Mesendoderm (in vitro differentiated cells): ENCODE results near the gene SLC26A6.

ENCODE experiments used
- DNase-seq: peaks from one replicate; pipeline ENCODE4 v3.0.0; 2013
- H2AK5ac ChIP-seq: 2 replicates; pipeline ENCODE4 v1.6.1; 2013; ENCODE audit warnings: low read length, inconsistent platforms
- H2BK120ac ChIP-seq: 2 replicates; pipeline ENCODE4 v1.6.1; 2013; ENCODE audit warnings: low read depth, mild to moderate bottlenecking, low read length, moderate library complexity, mixed read lengths
- H2BK15ac ChIP-seq: replicated peaks from 2 replicates; pipeline ENCODE4 v1.6.1; 2013; ENCODE audit warnings: low read depth, mild to moderate bottlenecking, moderate library complexity
- H2BK5ac ChIP-seq: 2 replicates; pipeline ENCODE4 v1.6.1; 2013; ENCODE audit warnings: low read length, inconsistent platforms
- H3K18ac ChIP-seq: 2 replicates; pipeline ENCODE4 v1.6.1; 2013; ENCODE audit warnings: mild to moderate bottlenecking, low read length, mixed read lengths
- H3K23ac ChIP-seq: one replicate; pipeline ENCODE4 v1.6.1; 2013; ENCODE audit warnings: low read length
- H3K27ac ChIP-seq: 2 replicates; pipeline ENCODE4 v1.5.1; 2013; ENCODE audit warnings: low read depth, mild to moderate bottlenecking, inconsistent platforms, low read length, moderate library complexity
- H3K27me3 ChIP-seq: 2 replicates; pipeline ENCODE4 v1.6.1; 2013; ENCODE audit warnings: low read length, control low read depth, mild to moderate bottlenecking, inconsistent platforms; ENCODE audit not compliant: insufficient read depth, poor library complexity
- H3K36me3 ChIP-seq: 2 replicates; pipeline ENCODE4 v1.6.1; 2013; ENCODE audit warnings: low read length, inconsistent platforms; ENCODE audit not compliant: control insufficient read depth, insufficient read depth
- H3K4ac ChIP-seq: one replicate; pipeline ENCODE4 v1.6.1; 2013; ENCODE audit warnings: low read depth, mild to moderate bottlenecking, low read length, moderate library complexity
- H3K4me1 ChIP-seq: 2 replicates; pipeline ENCODE4 v1.6.1; 2013; ENCODE audit warnings: low read depth, low read length, inconsistent platforms; ENCODE audit not compliant: control insufficient read depth
- H3K4me2 ChIP-seq: 2 replicates; pipeline ENCODE4 v1.6.1; 2013; ENCODE audit warnings: low read length
- H3K4me3 ChIP-seq: 2 replicates; pipeline ENCODE4 v1.5.1; 2013; ENCODE audit warnings: mild to moderate bottlenecking, low read length
- H3K56ac ChIP-seq: one replicate; pipeline ENCODE4 v1.6.1; 2013; ENCODE audit warnings: low read length
- H3K79me1 ChIP-seq: 2 replicates; pipeline ENCODE4 v1.6.1; 2013; ENCODE audit warnings: low read length, inconsistent platforms
- H3K79me2 ChIP-seq: 2 replicates; pipeline ENCODE4 v1.6.1; 2013; ENCODE audit warnings: mild to moderate bottlenecking, low read length; ENCODE audit not compliant: control insufficient read depth, insufficient read depth
- H3K9ac ChIP-seq: 2 replicates; pipeline ENCODE4 v1.6.1; 2013; ENCODE audit warnings: low read length, inconsistent platforms
- H4K5ac ChIP-seq: one replicate; pipeline ENCODE4 v1.6.1; 2013; ENCODE audit warnings: low read length
- H4K8ac ChIP-seq: one replicate; pipeline ENCODE4 v1.6.1; 2013; ENCODE audit warnings: low read depth, mild to moderate bottlenecking, control low read depth, low read length, moderate library complexity
- WGBS: extraction: QIAGEN DNeasy Blood & Tissue Kit; methylation state at CpG from one replicate; pipeline ENCODE4 v1.1.7; 2013; ENCODE audit warnings: low lambda C conversion rate, missing lambda C conversion rate; ENCODE audit not compliant: insufficient coverage; ENCODE audit errors: extremely low coverage; 5-methylcytosine and 5-hydroxymethylcytosine counted together

SLC26A6 gene

DNA sequence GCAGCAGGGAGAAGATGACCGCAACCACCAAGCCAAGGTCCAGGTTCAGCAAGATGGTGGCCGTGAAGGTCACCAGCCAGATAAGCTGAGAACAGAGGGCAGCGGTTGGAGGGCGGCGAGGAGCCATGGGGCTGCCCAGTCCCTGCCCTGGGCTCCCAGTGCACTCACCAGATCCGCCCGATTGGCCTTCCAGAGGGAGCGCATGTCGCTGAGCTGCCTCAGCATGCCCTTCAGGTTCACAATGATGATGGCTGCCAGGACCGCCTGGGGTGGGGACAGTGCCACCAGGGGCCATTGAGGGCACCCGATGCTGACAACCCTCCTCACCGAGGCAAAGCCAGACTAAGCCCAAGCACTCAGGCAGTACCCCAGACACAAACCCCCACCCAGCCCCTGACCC lies 5.4 kb downstream of the SLC26A6 start:
- no peak overlapping the region for H3K9ac ChIP-seq
- H4K8ac ChIP-seq: no peak overlapping the region
- no peak overlapping the region for H3K4ac ChIP-seq
- H3K18ac ChIP-seq: no peak overlapping the region
- H3K79me1 ChIP-seq: peaks cover 5% of the 10 kb centered on the region
- no CpG with 5 or more reads among the region's 12 CpGs for WGBS
- no peak overlapping the region for H3K4me2 ChIP-seq
- H2BK5ac ChIP-seq: no peak overlapping the region
- no peak for DNase-seq
- no peak overlapping the region for H3K4me3 ChIP-seq
- no peak overlapping the region for H3K23ac ChIP-seq
- H3K27ac ChIP-seq: no peak overlapping the region
- H2AK5ac ChIP-seq: no peak overlapping the region
- H3K27me3 ChIP-seq: no peaks in the 10 kb centered on the region
- H2BK120ac ChIP-seq: no peak overlapping the region
- H3K79me2 ChIP-seq: peaks cover 3% of the 10 kb centered on the region
- no peak overlapping the region for H2BK15ac ChIP-seq
- no peak overlapping the region for H4K5ac ChIP-seq
- H3K4me1 ChIP-seq: peaks cover 5% of the 10 kb centered on the region
- H3K56ac ChIP-seq: no peak overlapping the region
- peaks cover 10% of the 10 kb centered on the region for H3K36me3 ChIP-seq

DNA sequence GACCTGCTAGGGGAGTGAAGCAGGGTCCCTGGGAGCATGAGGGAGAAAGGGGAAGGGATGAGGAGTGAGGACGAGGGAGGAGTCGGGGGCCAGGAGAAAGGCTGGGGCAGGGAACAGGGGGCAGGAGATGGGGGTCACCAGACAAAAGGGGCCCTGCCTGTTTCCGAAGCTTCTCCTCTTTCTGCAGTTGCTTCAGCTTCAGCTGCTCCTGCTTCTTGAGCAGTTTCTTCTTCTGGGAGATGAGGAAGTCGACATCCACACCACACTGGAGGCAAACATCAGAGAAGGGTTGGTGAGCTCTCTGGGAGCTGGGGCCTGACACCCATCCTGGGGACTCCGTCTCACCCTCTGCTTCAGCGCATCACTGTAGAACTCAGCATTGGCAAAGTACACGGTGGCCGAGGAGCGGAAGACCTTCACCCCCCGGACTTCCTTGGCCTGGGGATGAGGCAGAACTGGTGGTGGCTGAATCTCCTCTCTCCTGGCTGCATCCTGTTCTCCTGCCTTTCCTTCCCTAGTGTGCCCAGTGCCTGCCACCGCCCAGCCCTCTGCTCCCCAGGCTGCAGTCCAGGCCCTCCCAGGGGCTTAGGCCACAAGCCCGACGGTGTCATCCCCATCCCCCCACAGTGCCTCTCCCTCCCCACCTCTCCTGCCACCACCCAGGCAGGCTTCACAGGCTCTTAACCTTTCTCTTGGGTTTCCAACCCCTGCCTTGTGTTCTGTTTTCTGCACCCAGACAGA lies 6.8 kb downstream of the SLC26A6 start:
- WGBS: no CpG with 5 or more reads among the region's 13 CpGs
- H3K36me3 ChIP-seq: peaks cover 10% of the 10 kb centered on the region
- no peak overlapping the region for H3K4me2 ChIP-seq

GRCh38 chr3:48625600-48625999 lies 9.7 kb downstream of the SLC26A6 start:
- H3K23ac ChIP-seq: no peak overlapping the region
- no peak overlapping the region for H2BK5ac ChIP-seq
- no peak overlapping the region for H3K18ac ChIP-seq
- H4K5ac ChIP-seq: no peak overlapping the region
- no peak overlapping the region for H3K4me3 ChIP-seq
- no peak overlapping the region for H4K8ac ChIP-seq
- no peak for DNase-seq
- no peak overlapping the region for H3K27ac ChIP-seq
- H3K9ac ChIP-seq: no peak overlapping the region
- H3K36me3 ChIP-seq: peaks cover 10% of the 10 kb centered on the region
- H2BK120ac ChIP-seq: no peak overlapping the region
- no peak overlapping the region for H3K4me2 ChIP-seq
- H3K79me2 ChIP-seq: no peaks in the 10 kb centered on the region
- no peaks in the 10 kb centered on the region for H3K27me3 ChIP-seq
- no peak overlapping the region for H3K4ac ChIP-seq
- no peaks in the 10 kb centered on the region for H3K79me1 ChIP-seq
- no peak overlapping the region for H2BK15ac ChIP-seq
- H2AK5ac ChIP-seq: no peak overlapping the region
- WGBS: no CpG with 5 or more reads among the region's 6 CpGs
- no peak overlapping the region for H3K56ac ChIP-seq
- no peaks in the 10 kb centered on the region for H3K4me1 ChIP-seq

More for the DNA sequence above, 6.8 kb downstream of the SLC26A6 start:
- Histone ChIP-seq H3K4me3 (no peak overlapping the region), H2AK5ac (no peak overlapping the region), H3K56ac (no peak overlapping the region), H4K8ac (no peak overlapping the region), H3K79me1 (no peaks in the 10 kb centered on the region), H3K4me1 (no peaks in the 10 kb centered on the region), H3K79me2 (no peaks in the 10 kb centered on the region), H3K18ac (no peak overlapping the region), H2BK15ac (no peak overlapping the region), H2BK5ac (no peak overlapping the region), H3K27ac (no peak overlapping the region), H3K23ac (no peak overlapping the region), H4K5ac (no peak overlapping the region), H2BK120ac (no peak overlapping the region), H3K27me3 (no peaks in the 10 kb centered on the region), H3K9ac (no peak overlapping the region), H3K4ac (no peak overlapping the region)
- no peak for DNase-seq

DNA sequence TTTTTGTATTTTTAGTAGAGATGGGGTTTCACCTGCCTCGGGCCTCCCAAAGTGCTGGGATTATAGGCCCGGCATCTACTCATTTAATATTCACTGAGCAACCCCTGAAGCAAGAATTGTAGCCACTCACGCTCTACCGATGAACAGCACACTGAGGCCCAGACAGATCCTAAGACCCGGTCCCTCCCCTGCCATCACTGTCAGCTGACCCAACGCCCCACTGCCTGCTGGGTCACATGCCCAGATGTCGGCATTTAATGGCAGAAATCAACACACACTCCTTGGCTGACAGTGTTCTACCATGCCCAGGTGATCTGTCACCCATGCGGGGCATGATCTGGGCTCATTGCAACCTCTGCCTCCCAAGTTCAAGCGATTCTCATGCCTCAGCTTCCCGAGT lies 10.5 kb downstream of the SLC26A6 start:
- H4K8ac ChIP-seq: no peak overlapping the region
- no peak overlapping the region for H4K5ac ChIP-seq
- H3K18ac ChIP-seq: no peak overlapping the region
- DNase-seq: no peak
- no peak overlapping the region for H3K56ac ChIP-seq
- H3K4me1 ChIP-seq: no peaks in the 10 kb centered on the region
- no peaks in the 10 kb centered on the region for H3K79me2 ChIP-seq
- no peak overlapping the region for H2BK15ac ChIP-seq
- H3K36me3 ChIP-seq: peaks cover 8% of the 10 kb centered on the region
- no peaks in the 10 kb centered on the region for H3K27me3 ChIP-seq
- H3K4me3 ChIP-seq: no peak overlapping the region
- no peak overlapping the region for H3K27ac ChIP-seq
- no peak overlapping the region for H2AK5ac ChIP-seq
- no peak overlapping the region for H2BK5ac ChIP-seq
- H3K79me1 ChIP-seq: no peaks in the 10 kb centered on the region
- H2BK120ac ChIP-seq: no peak overlapping the region
- no peak overlapping the region for H3K4me2 ChIP-seq
- H3K4ac ChIP-seq: no peak overlapping the region
- H3K23ac ChIP-seq: no peak overlapping the region
- H3K9ac ChIP-seq: no peak overlapping the region
- WGBS: no CpG with 5 or more reads among the region's 10 CpGs

DNA sequence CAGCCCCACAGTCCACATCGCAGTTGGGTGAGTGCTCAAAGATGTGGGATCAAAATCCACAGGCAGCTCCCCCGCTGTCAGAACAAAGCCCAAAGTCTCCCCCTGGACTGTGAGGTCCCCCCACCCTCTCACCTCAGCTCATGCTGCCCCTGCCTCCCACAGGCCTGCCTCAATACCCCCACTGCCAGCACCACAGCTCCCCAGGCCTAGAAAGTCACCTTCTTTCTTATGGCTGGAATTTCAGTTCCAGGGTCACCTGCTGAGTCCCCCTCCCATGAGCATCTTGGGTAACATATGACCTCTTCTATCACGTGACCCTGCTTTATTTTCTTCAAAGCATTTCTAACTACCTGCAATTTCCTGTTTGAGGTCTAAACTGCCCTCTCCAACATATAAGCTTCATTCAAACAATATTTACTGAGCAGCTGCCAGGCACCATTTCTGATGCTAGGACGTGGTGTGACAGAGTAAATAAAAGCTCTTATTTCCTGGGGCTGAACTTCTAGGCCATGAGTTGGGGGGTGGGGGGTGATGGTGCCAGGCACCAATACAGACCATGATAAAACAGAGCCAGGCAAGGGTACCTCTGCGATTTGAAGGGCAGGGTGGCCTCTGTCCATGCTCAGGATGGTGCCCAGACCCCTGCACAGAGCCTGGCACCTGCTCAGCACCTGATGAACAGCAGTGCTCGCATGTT lies 11.3 kb downstream of the SLC26A6 start:
- no peak overlapping the region for H3K4me3 ChIP-seq

More for the DNA sequence above, 11.3 kb downstream of the SLC26A6 start:
- Histone ChIP-seq H3K18ac (no peak overlapping the region), H4K8ac (no peak overlapping the region), H3K27me3 (no peaks in the 10 kb centered on the region), H2BK5ac (no peak overlapping the region), H3K79me1 (no peaks in the 10 kb centered on the region), H3K36me3 (peaks cover 8% of the 10 kb centered on the region), H3K23ac (no peak overlapping the region), H3K27ac (no peak overlapping the region), H3K56ac (no peak overlapping the region), H2BK120ac (no peak overlapping the region), H3K4me2 (no peak overlapping the region), H4K5ac (no peak overlapping the region), H2AK5ac (no peak overlapping the region), H3K4ac (no peak overlapping the region), H3K79me2 (no peaks in the 10 kb centered on the region), H3K4me1 (no peaks in the 10 kb centered on the region), H3K9ac (no peak overlapping the region), H2BK15ac (no peak overlapping the region)
- no CpG with 5 or more reads among the region's 6 CpGs for WGBS
- no peak for DNase-seq
